HEK293 (cell line): ENCODE results near the gene UPB1.
A peak's percentile ranks its signal among the peaks of the same experiment; 100 is the strongest.

ENCODE experiments used
- CTCF ChIA-PET: fragments of 350-600 bp; formaldehyde crosslinking; extraction: SDS; loops from one replicate; lab custom pipeline; 2021; ENCODE audit warnings: antibody characterized with exemption; lab: Yijun Ruan, JAX
- POLR2A ChIA-PET: fragments of 300-600 bp; formaldehyde crosslinking; extraction: SDS; loops from one replicate; lab custom pipeline; 2020; ENCODE audit warnings: antibody characterized with exemption, inconsistent platforms; lab: Yijun Ruan, JAX
- H3K27ac ChIP-seq: fragments of 200-500 bp; sonication (Bioruptor generic); 2 replicates; pipeline ENCODE4 v1.5.1; 2014; ENCODE audit warnings: low read depth, low read length, control low read depth, inconsistent platforms; ENCODE audit errors: extremely low read depth
- H3K36me3 ChIP-seq, 2 experiments: fragments of 200-500 bp in 1 of 2; sonication (Bioruptor generic) in 1 of 2; 1 replicate in 1 of 2; 2 replicates in 1 of 2; pipeline ENCODE4 v1.5.1; 2014 to 2017; ENCODE audit warnings: inconsistent platforms in 2 of 2, low read length in 2 of 2; ENCODE audit not compliant: control insufficient read depth in 2 of 2, insufficient read depth in 1 of 2
- H3K4me1 ChIP-seq: fragments of 200-500 bp; sonication (Bioruptor generic); 2 replicates; pipeline ENCODE4 v1.5.1; 2014; ENCODE audit warnings: mild to moderate bottlenecking, low read length, inconsistent platforms; ENCODE audit not compliant: control insufficient read depth, insufficient read depth
- H3K4me3 ChIP-seq: 2 replicates; pipeline ENCODE4 v1.5.1; 2011; ENCODE audit warnings: low read depth, mild to moderate bottlenecking, control low read depth, low read length, moderate library complexity
- H3K9me3 ChIP-seq: fragments of 200-500 bp; sonication (Bioruptor generic); 2 replicates; pipeline ENCODE4 v1.5.1; 2014; ENCODE audit warnings: low read depth, low read length, inconsistent platforms; ENCODE audit not compliant: control insufficient read depth, insufficient read depth
- GLIS2 ChIP-seq: fragments of 450-650 bp; formaldehyde crosslinking; IDR thresholded peaks from 2 replicates; pipeline ENCODE4 v1.5.1; 2016; ENCODE audit warnings: missing biosample characterization, missing genetic modification characterization
- OSR2 ChIP-seq: fragments of 450-650 bp; formaldehyde crosslinking; IDR thresholded peaks from 2 replicates; pipeline ENCODE4 v1.5.1; 2016; ENCODE audit warnings: missing biosample characterization, missing genetic modification characterization
- SALL2 ChIP-seq: fragments of 450-650 bp; formaldehyde crosslinking; IDR thresholded peaks from 2 replicates; pipeline ENCODE4 v1.5.0; 2017; ENCODE audit warnings: missing biosample characterization, mild to moderate bottlenecking, missing genetic modification characterization, borderline replicate concordance
- ZBTB8A ChIP-seq: fragments of 450-650 bp; formaldehyde crosslinking; IDR thresholded peaks from 2 replicates; pipeline ENCODE4 v1.5.1; 2016; ENCODE audit warnings: missing biosample characterization, missing genetic modification characterization
- ZFP41 ChIP-seq: fragments of 450-650 bp; formaldehyde crosslinking; IDR thresholded peaks from 2 replicates; pipeline ENCODE4 v1.5.1; 2016; ENCODE audit warnings: missing biosample characterization, missing genetic modification characterization, borderline replicate concordance
- ZNF121 ChIP-seq: fragments of 450-650 bp; formaldehyde crosslinking; IDR thresholded peaks from 2 replicates; pipeline ENCODE4 v1.5.1; 2016; ENCODE audit warnings: missing biosample characterization, missing genetic modification characterization
- ZNF202 ChIP-seq: fragments of 450-650 bp; formaldehyde crosslinking; IDR thresholded peaks from 2 replicates; pipeline ENCODE4 v1.5.1; 2016; ENCODE audit warnings: missing biosample characterization, missing genetic modification characterization, borderline replicate concordance
- ZNF211 ChIP-seq: fragments of 450-650 bp; formaldehyde crosslinking; IDR thresholded peaks from 2 replicates; pipeline ENCODE4 v1.5.1; 2016; ENCODE audit warnings: low read depth, missing biosample characterization, missing genetic modification characterization
- ZNF223 ChIP-seq: fragments of 450-650 bp; formaldehyde crosslinking; IDR thresholded peaks from 2 replicates; pipeline ENCODE4 v1.5.1; 2016; ENCODE audit warnings: missing biosample characterization, missing genetic modification characterization
- ZNF341 ChIP-seq: fragments of 450-650 bp; formaldehyde crosslinking; IDR thresholded peaks from 2 replicates; pipeline ENCODE4; 2016; ENCODE audit warnings: low read depth, missing biosample characterization, missing genetic modification characterization
- ZNF423 ChIP-seq: fragments of 450-650 bp; formaldehyde crosslinking; IDR thresholded peaks from 2 replicates; pipeline ENCODE4 v1.5.1; 2016; ENCODE audit warnings: missing biosample characterization, missing genetic modification characterization
- ZNF426 ChIP-seq: fragments of 450-650 bp; formaldehyde crosslinking; IDR thresholded peaks from 2 replicates; pipeline ENCODE4 v1.5.1; 2017; ENCODE audit warnings: missing biosample characterization, missing genetic modification characterization, mild to moderate bottlenecking, inconsistent platforms, moderate library complexity
- ZNF544 ChIP-seq: fragments of 450-650 bp; formaldehyde crosslinking; IDR thresholded peaks from 2 replicates; pipeline ENCODE4 v1.5.0; 2017; ENCODE audit warnings: missing biosample characterization, missing genetic modification characterization
- ZNF600 ChIP-seq: fragments of 450-650 bp; formaldehyde crosslinking; IDR thresholded peaks from 2 replicates; pipeline ENCODE4 v1.5.1; 2016; ENCODE audit warnings: missing biosample characterization, missing genetic modification characterization
- ZNF610 ChIP-seq: fragments of 450-650 bp; formaldehyde crosslinking; IDR thresholded peaks from 2 replicates; pipeline ENCODE4 v1.5.1; 2016; ENCODE audit warnings: missing biosample characterization, missing genetic modification characterization, borderline replicate concordance
- ZNF654 ChIP-seq: fragments of 450-650 bp; formaldehyde crosslinking; IDR thresholded peaks from 2 replicates; pipeline ENCODE4 v1.5.1; 2016; ENCODE audit warnings: low read depth, missing biosample characterization, missing genetic modification characterization
- ZNF660 ChIP-seq: fragments of 450-650 bp; IDR thresholded peaks from 2 replicates; pipeline ENCODE4 v1.5.1; 2018; ENCODE audit warnings: missing biosample characterization, mild to moderate bottlenecking, missing genetic modification characterization
- ZNF664 ChIP-seq: fragments of 450-650 bp; formaldehyde crosslinking; IDR thresholded peaks from 2 replicates; pipeline ENCODE4 v1.5.1; 2016; ENCODE audit warnings: missing biosample characterization, missing genetic modification characterization
- ZNF837 ChIP-seq: fragments of 450-650 bp; formaldehyde crosslinking; IDR thresholded peaks from 2 replicates; pipeline ENCODE4 v1.5.1; 2016; ENCODE audit warnings: missing biosample characterization, missing genetic modification characterization
- ZXDB ChIP-seq: fragments of 450-650 bp; formaldehyde crosslinking; IDR thresholded peaks from 2 replicates; pipeline ENCODE4 v1.5.1; 2016; ENCODE audit warnings: missing biosample characterization, missing genetic modification characterization
- TF ChIP-seq, protein P1 (sequence below): fragments of 450-650 bp; formaldehyde crosslinking; IDR thresholded peaks from 2 replicates; pipeline ENCODE4 v1.5.1; 2016; ENCODE audit warnings: missing biosample characterization, missing genetic modification characterization
- TF ChIP-seq, protein P2 (sequence below): fragments of 450-650 bp; formaldehyde crosslinking; IDR thresholded peaks from 2 replicates; pipeline ENCODE4 v1.5.1; 2016; ENCODE audit warnings: missing biosample characterization, missing genetic modification characterization
- TF ChIP-seq, protein P3 (sequence below): fragments of 450-650 bp; formaldehyde crosslinking; IDR thresholded peaks from 2 replicates; pipeline ENCODE4 v1.5.1; 2016; ENCODE audit warnings: missing biosample characterization, missing genetic modification characterization
- TF ChIP-seq, protein P4 (sequence below): fragments of 450-650 bp; formaldehyde crosslinking; IDR thresholded peaks from 2 replicates; pipeline ENCODE4 v1.5.1; 2016; ENCODE audit warnings: missing biosample characterization, missing genetic modification characterization

UPB1 gene

DNA sequence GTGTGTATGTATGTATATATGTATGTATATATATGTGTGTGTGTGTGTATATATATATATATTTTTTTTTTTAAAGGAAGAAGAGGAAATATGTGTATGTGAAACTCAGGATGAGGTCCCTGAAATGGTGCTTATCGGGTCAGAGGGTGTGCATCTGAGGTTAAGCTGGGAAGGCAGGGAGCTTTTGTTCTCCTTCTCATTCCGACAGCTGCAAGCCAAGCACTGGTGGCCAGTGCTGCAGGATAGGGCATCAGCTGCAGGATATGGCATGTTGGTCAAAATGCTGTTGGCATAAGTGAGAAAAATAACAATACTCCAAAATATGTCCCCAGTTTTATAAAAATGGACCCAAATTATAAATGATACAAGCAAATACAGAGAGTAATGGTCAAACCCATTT lies 68.1 kb downstream of the UPB1 start:
- no peak overlapping the region for H3K4me3 ChIP-seq
- H3K27ac ChIP-seq = no peak overlapping the region
- ChIA-PET CTCF (no interaction called here), POLR2A (interaction anchor here (0.9 to 1.8 kb wide), 2 partner anchors 9 to 10 kb away, joined by 4 read pairs; partner anchors contain the start of gene GUCD1)
- TF ChIP-seq, protein P1, sequence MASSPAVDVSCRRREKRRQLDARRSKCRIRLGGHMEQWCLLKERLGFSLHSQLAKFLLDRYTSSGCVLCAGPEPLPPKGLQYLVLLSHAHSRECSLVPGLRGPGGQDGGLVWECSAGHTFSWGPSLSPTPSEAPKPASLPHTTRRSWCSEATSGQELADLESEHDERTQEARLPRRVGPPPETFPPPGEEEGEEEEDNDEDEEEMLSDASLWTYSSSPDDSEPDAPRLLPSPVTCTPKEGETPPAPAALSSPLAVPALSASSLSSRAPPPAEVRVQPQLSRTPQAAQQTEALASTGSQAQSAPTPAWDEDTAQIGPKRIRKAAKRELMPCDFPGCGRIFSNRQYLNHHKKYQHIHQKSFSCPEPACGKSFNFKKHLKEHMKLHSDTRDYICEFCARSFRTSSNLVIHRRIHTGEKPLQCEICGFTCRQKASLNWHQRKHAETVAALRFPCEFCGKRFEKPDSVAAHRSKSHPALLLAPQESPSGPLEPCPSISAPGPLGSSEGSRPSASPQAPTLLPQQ (tag by site-specific recombination) = no peak
- TF ChIP-seq, protein P2, sequence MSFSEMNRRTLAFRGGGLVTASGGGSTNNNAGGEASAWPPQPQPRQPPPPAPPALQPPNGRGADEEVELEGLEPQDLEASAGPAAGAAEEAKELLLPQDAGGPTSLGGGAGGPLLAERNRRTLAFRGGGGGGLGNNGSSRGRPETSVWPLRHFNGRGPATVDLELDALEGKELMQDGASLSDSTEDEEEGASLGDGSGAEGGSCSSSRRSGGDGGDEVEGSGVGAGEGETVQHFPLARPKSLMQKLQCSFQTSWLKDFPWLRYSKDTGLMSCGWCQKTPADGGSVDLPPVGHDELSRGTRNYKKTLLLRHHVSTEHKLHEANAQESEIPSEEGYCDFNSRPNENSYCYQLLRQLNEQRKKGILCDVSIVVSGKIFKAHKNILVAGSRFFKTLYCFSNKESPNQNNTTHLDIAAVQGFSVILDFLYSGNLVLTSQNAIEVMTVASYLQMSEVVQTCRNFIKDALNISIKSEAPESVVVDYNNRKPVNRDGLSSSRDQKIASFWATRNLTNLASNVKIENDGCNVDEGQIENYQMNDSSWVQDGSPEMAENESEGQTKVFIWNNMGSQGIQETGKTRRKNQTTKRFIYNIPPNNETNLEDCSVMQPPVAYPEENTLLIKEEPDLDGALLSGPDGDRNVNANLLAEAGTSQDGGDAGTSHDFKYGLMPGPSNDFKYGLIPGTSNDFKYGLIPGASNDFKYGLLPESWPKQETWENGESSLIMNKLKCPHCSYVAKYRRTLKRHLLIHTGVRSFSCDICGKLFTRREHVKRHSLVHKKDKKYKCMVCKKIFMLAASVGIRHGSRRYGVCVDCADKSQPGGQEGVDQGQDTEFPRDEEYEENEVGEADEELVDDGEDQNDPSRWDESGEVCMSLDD = no peak
- TF ChIP-seq SALL2 (tag by site-specific recombination) = no peak
- TF ChIP-seq ZFP41 (tag by site-specific recombination) = no peak
- H3K4me1 ChIP-seq = no peaks in the 10 kb centered on the region
- H3K9me3 ChIP-seq = no peaks in the 10 kb centered on the region
- H3K36me3 ChIP-seq = peaks cover 66 to 96% of the 10 kb centered on the region in 2 experiments

DNA sequence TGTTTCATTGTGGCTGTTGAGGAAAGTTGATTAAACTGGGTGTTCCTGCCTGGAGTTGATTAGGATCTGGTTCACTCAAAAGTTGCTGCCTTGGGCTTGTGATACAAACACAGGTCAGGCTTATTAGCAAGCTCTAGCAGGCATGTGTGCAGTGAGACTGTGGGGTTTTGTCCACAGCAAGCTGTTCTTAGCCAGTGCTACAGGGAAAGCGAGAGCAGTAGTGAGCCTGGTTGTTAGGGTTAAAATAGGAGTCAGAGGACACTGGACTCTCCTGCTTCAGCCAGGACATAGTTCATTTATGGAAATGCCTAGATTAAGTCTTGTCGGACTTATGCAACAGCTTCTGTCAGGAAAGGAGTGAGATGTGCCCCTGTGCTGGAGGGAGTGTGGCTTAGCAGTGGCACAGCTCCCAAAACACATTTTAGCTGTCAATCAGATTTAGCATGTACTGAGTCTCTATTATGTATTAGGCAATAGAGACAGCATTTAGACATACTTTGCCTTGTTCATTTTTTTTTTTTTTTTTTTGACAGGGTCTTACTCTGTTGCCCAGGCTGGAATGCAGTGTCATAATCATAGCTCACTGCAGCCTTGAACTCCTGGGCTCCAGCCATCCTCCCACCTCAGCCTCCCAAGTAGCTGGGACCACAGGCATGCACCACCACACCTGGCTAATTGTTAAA lies 69.4 kb downstream of the UPB1 start:
- ChIA-PET CTCF (interaction anchor here (0.6 kb wide), 1 partner anchor 316 kb away, joined by 4 read pairs; no protein-coding TSS in a partner anchor), POLR2A (interaction anchor here (0.6 to 1.3 kb wide), 2 partner anchors 9 to 24 kb away, joined by 5 to 12 read pairs; partner anchors contain the start of gene GUCD1)
- Histone ChIP-seq H3K4me1 (no peaks in the 10 kb centered on the region), H3K27ac (peak overlapping the region; percentile 5; the same call in 1 of the 2 replicates), H3K9me3 (no peaks in the 10 kb centered on the region), H3K4me3 (no peak overlapping the region), H3K36me3 (peaks cover 73 to 93% of the 10 kb centered on the region in 2 experiments)
- 0 out of 2 replicates have a peak, but pooled peaks have one; percentile 12 for TF ChIP-seq OSR2 (tag by site-specific recombination)
- TF ChIP-seq ZNF223 (tag by site-specific recombination) = no peak
- TF ChIP-seq ZNF423 (tag by site-specific recombination) = no peak
- peak; percentile 89 for TF ChIP-seq ZNF341 (tag by site-specific recombination)
- TF ChIP-seq ZNF664 = no peak
- TF ChIP-seq ZNF654 (tag by site-specific recombination) = no peak
- no peak for TF ChIP-seq ZNF837 (tag by site-specific recombination)
- no peak for TF ChIP-seq ZBTB8A
- TF ChIP-seq, protein P3, sequence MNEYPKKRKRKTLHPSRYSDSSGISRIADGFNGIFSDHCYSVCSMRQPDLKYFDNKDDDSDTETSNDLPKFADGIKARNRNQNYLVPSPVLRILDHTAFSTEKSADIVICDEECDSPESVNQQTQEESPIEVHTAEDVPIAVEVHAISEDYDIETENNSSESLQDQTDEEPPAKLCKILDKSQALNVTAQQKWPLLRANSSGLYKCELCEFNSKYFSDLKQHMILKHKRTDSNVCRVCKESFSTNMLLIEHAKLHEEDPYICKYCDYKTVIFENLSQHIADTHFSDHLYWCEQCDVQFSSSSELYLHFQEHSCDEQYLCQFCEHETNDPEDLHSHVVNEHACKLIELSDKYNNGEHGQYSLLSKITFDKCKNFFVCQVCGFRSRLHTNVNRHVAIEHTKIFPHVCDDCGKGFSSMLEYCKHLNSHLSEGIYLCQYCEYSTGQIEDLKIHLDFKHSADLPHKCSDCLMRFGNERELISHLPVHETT (tag by site-specific recombination) = no peak
- 0 out of 2 replicates have a peak, but pooled peaks have one; percentile 32 for TF ChIP-seq ZNF600 (tag by site-specific recombination)
- TF ChIP-seq ZNF121 (tag by site-specific recombination) = peak; percentile 63; the same call in 1 of the 2 replicates

DNA sequence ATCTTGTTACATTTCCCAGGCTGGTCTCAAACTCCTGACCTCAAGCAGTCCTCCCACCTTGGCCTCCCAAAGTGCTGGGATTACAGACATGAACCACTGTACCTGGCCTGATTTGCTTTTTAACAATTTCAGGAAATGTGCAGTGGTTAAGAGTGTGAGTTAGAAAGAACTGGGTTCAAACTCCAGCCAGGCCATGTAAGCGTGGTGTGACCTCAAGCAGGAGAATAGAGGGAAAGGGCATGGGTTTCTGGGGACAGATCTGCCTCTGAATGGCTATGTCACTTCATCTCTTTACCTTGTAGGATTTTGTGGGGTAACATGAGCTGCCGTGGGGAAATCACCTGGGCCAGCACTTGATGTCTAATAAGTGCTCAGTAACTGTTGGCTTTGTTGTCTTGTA lies 69.9 kb downstream of the UPB1 start:
- Histone ChIP-seq H3K27ac (no peak overlapping the region), H3K4me1 (no peaks in the 10 kb centered on the region), H3K36me3 (peaks cover 72 to 94% of the 10 kb centered on the region in 2 experiments), H3K9me3 (no peaks in the 10 kb centered on the region), H3K4me3 (no peak overlapping the region)
- POLR2A ChIA-PET = interaction anchor here (0.6 to 1.3 kb wide), 2 partner anchors 10 to 24 kb away, joined by 5 to 12 read pairs; partner anchors contain the start of gene GUCD1
- CTCF ChIA-PET = interaction anchor here (0.6 kb wide), 1 partner anchor 317 kb away, joined by 4 read pairs; no protein-coding TSS in a partner anchor
- TF ChIP-seq ZNF202 (tag by site-specific recombination) (no peak), ZNF544 (no peak), GLIS2 (tag by site-specific recombination) (no peak), ZNF426 (tag by site-specific recombination) (no peak), ZXDB (no peak), ZNF660 (tag by site-specific recombination) (no peak), ZNF211 (tag by site-specific recombination) (no peak), ZNF610 (tag by site-specific recombination) (no peak)
- TF ChIP-seq, protein P4, sequence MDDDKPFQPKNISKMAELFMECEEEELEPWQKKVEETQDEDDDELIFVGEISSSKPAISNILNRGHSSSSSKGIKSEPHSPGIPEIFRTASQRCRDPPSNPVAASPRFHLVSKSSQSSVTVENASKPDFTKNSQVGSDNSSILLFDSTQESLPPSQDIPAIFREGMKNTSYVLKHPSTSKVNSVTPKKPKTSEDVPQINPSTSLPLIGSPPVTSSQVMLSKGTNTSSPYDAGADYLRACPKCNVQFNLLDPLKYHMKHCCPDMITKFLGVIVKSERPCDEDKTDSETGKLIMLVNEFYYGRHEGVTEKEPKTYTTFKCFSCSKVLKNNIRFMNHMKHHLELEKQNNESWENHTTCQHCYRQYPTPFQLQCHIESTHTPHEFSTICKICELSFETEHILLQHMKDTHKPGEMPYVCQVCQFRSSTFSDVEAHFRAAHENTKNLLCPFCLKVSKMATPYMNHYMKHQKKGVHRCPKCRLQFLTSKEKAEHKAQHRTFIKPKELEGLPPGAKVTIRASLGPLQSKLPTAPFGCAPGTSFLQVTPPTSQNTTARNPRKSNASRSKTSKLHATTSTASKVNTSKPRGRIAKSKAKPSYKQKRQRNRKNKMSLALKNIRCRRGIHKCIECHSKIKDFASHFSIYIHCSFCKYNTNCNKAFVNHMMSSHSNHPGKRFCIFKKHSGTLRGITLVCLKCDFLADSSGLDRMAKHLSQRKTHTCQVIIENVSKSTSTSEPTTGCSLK (tag by site-specific recombination) = no peak
